Central memory CD4-positive, alpha-beta T cell (primary cell): Measurements from ENCODE around the gene MTX1.

Source experiments
- DNase-seq: peaks from one replicate; pipeline ENCODE4 v3.0.0; 2022

The MTX1 gene

GRCh38 chr1:155174324-155175280, 33.9 kb upstream of the MTX1 start:
- peak; percentile 50 for DNase-seq

DNA sequence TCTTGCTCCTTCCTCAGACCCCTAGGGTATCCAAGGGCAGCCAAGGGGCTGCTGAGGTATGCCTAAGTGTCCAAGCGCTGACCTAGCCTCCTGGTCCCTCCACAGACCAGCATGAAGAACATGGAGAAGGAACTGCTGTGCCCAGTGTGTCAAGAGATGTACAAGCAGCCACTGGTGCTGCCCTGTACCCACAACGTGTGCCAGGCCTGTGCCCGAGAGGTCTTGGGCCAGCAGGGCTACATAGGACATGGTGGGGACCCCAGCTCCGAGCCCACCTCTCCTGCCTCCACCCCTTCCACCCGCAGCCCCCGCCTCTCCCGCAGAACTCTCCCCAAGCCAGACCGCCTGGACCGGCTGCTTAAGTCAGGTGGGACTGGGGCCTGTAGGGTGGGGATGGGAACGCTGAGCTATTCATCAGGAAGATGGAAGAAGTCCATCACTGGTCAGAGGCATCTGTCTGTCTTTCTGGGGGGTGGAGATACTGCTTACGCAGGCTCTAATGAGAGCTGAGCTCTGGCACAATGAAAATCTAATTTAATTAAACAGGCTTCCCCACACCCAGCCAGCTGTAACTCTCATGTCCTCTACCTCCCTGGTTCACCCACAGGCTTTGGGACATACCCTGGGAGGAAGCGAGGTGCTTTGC, 33.1 kb upstream of the MTX1 start:
- DNase-seq = no peak

DNA sequence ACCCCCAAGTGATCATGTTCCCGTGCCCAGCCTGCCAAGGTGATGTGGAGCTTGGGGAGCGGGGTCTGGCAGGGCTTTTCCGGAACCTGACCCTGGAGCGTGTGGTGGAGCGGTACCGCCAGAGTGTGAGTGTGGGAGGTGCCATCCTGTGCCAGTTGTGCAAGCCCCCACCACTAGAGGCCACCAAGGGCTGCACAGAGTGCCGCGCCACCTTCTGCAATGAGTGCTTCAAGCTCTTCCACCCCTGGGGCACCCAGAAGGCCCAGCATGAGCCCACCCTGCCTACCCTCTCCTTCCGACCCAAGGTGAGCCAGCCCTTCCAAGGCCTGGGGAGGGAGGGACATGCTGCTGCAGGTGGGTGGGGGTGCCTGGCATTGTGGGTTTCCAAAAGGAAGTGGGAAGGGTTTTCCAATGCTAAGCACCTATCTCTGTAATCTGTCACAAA, 32.5 kb upstream of the MTX1 start:
- DNase-seq = no peak

GRCh38 chr1:155176544-155177071, 31.9 kb upstream of the MTX1 start:
- peak; percentile 72 for DNase-seq

GRCh38 chr1:155177192-155177917, 31.1 kb upstream of the MTX1 start:
- no peak for DNase-seq

DNA sequence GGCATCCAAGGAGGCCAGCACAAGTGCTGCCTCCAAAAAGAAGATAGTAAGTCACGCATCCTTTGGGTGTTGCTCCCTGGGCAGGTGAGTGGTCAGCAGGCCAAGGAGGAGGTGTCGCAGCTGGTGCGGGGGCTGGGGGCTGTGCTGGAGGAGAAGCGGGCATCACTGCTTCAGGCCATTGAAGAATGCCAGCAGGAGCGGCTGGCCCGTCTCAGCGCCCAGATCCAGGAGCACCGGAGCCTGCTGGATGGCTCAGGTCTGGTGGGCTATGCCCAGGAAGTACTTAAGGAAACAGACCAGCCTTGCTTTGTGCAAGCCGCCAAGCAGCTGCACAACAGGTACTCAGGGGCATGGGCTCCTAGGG, 30.6 kb upstream of the MTX1 start:
- DNase-seq = no peak

- no peak for DNase-seq
These were observed 29.9 kb upstream of the MTX1 start for GRCh38 chr1:155178441-155179111.

DNA sequence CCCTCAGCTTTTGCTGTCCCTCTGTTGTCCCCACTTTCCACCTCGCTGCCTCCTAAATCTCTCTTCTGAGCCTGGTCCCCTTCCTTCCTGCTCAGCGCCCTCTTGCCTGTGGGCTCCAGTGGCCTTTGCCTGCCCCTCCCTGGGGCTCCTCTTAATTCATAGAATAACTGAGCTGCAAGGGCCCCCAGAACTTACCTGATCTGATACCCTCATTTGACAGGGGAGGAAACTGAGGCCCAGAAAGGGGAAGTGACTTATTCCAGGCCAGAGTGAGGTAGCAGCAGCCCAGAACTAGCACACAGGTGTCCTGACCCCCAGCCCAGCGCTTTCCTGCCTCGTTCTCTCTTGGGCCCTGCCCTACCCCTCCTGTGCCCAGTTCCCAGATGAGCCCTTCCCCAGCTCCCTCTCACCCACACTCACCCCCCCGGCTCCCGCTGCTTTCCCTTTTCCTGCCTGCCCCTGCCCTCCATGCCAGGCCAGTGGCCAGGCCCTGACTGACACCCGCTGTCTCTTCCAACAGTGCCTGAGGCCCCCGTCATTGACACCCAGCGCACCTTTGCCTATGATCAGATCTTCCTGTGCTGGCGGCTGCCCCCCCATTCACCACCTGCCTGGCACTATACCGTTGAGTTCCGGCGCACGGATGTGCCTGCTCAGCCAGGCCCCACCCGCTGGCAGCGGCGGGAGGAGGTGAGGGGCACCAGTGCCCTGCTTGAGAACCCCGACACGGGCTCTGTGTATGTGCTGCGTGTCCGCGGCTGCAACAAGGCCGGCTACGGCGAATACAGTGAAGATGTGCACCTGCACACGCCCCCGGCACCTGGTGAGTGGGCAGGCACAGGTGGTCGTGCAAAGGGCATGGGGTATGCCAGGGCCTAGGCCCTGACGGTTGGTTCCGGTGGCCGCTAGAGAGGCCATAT, 29.1 kb upstream of the MTX1 start:
- DNase-seq = no peak

DNA sequence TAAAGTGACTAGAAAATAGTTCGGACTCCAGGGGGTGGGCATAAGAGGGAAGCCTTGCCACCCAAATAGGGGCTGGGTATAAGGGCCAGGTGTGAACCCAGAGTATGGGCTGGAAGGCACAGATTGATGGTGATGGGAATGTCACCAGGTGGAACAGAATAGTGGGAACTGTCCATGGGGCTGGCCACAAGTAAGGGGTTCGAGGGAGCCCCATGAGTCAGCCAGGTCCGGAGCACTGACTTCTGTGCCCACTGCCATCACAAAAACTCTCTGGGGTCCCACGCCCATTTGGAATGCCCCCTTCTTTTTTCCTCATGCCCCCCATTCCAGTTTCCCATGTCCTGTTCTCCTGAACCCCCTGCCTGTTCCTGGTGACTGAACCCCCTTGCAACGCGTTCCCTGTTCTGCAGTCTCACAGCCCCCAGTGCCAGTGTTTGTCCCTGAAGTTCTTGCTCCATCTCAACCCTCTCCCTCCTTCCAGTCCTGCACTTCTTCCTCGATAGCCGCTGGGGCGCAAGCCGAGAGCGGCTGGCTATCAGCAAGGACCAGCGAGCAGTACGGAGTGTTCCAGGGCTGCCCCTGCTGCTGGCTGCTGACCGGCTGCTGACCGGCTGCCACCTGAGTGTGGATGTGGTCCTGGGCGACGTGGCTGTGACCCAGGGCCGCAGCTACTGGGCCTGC, 27.0 kb upstream of the MTX1 start:
- DNase-seq = no peak

DNA sequence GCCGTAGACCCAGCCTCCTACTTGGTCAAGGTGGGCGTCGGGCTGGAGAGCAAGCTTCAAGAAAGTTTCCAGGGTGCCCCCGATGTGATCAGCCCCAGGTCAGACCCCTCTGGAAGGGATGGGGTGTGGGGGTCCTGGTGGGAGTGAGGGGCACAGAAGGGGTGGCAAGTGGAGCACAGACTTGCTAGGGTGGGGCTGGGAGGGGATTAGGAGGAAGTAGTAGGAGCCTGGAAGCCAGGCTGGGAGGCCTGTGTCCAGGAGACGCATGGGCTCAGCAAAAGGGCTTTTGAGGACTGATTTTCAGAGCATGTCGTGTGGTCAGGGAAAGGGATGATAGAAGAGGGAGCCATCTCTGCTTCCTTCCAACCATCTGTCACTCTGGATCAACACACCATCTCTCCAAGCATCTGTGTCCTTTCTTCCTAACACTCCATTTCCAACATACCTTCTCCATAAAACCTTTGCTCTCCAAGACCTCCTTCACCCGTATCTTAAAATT, 26.4 kb upstream of the MTX1 start:
- no peak for DNase-seq

- no peak for DNase-seq
These were observed 24.7 kb upstream of the MTX1 start for GRCh38 chr1:155183775-155184221.

DNA sequence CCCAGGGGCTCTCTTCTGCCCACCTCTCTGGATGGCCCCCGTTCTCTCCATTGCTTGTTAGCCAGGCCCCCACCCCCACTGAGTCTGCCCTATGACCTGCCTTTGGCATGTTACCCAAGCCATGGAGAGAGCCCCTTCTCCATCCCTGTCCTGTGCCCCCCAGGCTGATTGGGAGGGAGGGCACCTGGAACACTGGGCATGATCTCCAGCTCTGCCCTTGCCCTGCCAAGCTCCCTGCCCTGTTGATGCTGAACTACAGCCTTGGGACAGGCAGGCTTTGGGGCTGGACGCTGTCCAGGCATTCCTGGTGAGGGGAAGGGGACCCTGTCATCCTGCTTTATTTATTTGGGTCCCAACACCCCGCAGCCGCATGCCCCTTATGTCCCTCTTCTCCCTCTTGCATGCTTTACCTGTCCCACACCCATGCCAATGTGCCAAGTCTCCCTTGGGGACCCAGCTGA, 24.1 kb upstream of the MTX1 start:
- DNase-seq = no peak

- no peak for DNase-seq
These were observed 23.4 kb upstream of the MTX1 start for GRCh38 chr1:155184835-155185782.

DNA sequence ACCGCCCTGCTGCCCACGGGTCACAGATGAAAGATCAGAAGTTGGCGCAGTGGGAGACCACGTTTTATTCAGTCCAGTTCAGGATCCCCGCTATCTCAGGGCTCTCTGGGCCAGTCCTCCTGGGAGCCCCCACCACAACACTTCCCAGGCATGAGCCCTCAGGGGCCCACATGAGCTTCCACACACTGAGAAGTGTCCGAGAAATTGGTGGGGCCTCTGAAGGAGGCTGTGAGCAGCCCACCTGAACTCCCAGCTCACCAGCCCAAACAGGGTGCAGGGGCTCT, 22.8 kb upstream of the MTX1 start:
- no peak for DNase-seq

DNA sequence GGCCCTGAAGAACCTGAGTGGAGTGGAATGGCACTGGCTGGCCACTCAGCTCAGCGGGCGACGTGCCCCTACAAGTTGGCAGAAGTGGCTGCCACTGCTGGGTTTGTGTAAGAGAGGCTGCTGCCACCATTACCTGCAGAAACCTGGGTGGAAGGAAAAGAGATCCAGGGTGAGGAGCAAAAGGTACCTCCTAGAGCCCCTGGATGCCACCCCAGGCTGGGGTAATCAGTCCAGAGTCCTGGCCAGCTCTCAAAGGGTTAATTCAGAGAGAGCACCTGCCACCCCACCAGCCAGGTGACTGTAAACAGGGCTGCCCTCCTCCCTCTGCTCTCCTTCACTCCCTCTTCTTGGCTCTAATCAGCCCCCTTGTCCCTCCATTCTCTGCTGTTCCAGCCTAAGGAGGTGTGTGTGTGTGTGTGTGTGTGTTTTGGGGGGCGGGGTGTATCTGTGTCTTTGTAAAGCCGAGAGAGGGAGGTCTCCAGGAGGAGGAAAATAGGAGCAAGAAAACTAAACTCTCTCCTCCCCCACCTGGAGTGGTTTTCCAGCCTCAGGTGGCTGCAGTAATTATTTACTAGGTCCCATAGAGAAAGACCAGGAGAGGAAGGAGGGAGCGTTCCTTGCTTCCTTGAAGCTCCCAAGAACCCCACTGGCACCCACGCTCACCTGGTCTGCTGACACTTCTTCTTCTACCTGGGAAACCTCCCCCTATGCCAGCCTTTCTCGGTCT, 22.3 kb upstream of the MTX1 start:
- no peak for DNase-seq

GRCh38 chr1:155186794-155187455, 21.6 kb upstream of the MTX1 start:
- DNase-seq = no peak

- DNase-seq = no peak
These were observed 21.0 kb upstream of the MTX1 start for GRCh38 chr1:155187456-155187891.

DNA sequence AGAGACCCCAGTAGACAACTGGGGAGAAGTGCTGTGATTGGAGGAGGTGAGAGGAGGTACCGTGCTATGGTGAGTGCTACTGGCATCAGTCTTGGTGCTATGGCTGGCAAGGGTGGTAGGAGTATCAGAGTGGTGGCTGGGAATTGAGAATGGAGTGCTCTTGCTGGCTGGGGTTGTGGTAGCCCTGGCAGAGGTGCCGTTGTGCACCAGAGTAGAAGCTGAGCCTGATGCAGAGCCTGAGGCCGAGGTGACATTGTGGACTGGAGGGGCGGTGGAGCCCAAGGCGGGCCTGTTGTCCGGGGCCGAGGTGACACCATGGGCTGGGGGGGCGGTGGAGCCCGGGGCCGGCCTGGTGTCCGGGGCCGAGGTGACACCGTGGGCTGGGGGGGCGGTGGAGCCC, 20.2 kb upstream of the MTX1 start:
- DNase-seq = no peak
